ENCODE measurements around the gene THEM5.

THEM5 gene

DNA sequence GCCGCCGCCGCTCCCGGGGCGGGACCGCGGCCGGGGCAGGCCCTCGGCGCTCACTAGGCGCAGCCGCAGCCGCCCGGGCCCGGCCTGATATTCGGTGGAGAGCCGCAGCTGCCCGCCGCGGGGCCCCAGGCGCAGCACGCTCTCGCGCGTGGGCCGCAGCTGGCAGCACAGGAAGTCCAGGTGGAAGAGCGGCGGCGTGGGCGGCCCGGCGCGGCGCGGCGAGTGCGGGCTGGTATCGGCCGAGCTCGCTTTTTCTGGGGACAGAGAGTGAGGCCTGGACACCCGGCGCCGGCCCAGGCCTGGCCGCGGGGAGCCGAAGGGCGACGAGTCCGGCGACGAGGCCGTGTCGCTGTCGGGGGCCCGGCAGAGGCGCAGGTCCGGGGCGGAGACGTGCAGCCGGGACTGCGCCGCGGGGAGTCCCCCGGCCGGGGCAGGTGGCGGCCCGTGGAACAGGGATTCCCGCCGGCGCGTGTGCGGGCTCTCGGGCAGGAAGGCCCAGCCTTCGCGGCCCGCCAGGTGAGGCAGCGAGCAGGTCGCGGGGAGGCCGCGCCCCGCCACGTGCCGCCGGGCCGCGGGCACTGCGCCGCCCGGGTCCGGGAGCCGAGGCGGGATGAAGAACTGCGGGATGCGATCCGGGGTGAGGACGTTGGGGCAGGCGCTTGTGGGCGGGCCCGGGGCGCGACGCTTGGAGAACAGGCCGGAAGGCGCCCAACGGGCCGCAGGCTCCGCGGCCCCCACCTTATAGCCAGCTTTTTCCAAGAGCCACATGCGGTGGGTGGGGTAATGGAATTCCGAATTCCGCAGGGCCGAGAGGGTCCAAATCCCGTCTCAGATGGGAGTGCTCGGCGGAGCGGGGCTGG lies 15.1 kb downstream of the THEM5 start:
- peak; percentile 11 for DNase-seq

DNA sequence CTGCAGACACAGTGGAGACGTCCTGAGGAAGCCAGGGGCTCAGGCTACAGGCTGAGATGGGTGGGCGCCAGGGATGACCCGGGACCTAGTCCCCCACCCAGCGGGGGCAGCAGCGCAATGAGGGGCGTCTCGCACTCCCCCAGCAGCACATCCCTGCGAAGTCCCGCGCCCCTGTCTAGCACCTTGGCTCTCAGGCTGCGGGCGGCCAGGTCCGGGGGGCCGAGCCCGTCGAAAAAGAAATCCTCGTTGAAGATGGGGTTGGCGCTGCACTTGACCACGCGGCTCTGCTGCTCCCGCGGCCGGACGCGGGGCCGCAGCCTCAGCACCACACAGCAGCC lies 15.7 kb downstream of the THEM5 start:
- DNase-seq: no peak

DNA sequence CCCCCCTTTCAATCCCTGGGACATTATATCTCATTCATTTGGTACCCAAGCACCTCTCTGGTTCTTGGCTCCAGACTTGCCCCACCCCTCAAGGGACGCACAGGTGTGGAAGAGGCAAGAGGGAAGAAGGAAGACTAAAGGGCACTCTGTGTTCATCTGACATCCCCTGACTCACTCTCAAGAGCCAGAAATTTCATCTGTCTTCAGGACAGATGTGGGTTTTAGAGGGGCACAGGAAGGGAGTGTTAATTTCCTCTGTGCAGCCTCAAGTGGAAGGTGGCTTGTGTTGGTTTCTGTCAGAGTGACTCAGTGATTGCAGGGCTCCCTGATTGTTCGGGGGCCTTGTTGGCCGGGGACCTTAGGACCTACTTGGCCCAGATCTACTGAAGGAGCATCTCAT lies 16.3 kb downstream of the THEM5 start:
- no peak for DNase-seq

DNA sequence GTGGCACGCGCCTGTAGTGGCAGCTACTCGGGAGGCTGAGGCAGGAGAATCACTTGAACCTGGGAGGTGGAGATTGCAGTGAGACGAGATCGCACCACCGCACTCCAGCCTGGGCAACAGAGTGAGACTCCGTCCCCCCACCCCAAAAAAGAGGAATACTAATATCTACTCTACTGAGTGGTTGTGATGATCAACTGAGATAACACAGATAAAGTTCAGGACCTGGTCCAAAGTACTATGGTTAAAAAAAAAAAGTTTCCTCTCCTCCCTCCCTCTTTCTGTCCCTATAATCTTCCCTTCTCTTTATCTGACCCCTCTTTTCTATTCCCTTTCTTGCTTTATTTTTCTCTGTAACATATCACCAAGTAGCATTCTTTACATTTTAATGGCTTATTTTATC lies 17.9 kb downstream of the THEM5 start:
- DNase-seq: no peak

DNA sequence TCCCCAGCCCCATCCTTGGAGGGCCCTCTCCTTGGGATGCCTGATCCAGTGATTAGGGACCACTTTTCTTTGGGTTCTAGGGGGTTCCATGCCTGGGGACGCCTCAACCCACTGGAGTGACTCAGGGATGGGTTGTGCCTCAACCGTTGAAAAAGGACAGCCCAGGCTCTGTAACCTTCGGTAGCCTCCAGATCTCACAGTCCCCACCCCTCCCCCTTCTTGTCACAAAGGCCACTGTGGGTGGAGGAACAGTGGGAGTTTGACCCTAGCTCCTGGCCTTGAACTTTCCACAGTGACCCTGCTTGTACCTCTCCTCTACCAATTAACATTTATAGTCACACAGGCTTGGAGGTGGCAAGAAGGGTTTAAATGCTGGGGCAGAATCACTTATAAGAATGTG lies 19.3 kb downstream of the THEM5 start:
- no peak for DNase-seq

DNA sequence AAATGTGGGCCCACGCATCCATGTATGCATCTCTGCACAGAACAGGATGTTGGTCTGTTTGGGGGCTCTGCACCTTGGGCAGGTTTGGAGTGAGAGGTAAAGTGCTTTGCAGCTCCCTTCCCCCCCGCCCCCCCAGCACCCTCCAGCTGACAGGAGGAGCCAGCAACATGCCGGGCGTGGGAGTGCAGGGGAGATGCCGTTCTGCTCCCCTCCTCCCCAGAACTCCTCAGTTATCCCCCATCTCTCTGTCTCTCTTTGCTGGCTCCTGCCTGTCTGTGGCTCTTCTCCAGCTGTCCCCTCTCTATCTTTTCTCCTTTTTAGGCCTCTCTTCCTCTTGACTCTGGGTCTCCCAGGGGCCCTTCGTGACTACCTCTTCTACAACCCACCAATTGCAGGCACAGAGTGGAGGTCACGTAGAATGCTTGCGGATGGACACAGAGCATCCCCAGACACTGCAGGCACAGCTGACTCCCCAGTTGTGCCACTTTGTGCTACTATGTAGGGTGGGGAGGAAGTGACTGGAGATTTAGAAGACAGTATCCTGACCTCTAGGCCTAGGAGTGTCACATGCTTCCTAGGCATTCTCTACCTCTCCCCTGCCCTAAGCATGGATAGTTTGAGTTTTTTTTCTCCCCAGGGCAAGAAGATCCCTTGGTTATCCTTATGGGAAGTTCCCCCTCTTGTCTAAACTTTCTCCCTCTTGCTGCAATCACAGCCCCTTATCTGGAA lies 20.2 kb downstream of the THEM5 start:
- no peak for DNase-seq

DNA sequence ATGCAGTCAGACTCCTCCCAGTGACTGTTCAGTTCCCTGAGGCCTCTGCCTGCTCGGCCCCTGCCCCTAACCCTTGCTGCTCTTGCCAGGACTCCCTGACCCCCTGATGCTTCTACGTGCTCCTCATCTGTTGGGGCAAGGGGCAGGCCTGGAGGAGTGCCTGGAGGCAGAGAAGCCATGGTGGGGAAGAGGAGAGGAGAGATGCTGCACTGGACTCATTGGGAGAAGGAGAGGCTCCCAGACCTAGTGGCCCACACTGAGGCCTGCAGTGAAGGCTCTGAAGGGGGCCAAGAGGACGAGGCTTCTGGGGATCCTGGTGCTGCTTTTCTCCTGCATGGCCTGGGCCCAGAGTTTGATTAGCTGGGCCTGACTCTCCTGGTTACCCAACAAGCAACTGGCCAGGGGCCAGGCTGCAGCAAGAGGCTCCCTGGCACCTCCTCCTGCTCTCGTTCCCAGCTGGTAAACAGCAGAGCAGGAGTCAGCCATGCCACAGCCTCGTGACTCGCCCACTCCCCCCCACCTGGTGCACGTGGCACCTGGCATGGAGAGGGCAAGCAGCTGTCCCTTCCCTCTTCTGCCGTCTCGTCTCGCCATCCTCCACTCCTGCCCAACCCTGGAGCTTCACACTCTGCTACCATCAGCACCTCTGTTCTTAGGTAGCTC lies 21.1 kb downstream of the THEM5 start:
- DNase-seq: no peak

DNA sequence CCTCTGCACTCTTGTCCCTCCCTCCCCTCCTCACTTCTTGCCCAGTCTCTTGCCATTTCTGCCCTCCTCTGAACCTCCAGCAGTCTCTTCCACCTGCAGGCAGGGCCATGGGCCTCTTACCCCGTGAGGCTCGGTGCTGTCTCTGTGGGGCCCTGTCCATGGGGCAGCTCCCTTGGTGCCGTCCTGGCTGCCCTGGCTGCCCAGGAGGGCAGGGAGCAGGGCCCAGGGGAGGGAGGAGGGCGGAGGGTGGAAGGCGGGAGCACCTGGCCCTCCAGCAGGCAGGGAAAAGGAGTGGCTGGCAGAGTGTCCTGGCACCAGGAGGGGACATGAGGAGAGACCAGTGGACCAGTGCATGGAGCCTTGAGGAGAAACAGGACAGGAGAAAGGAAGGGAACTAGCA lies 21.9 kb downstream of the THEM5 start, which contains the start of gene RORC:
Gene RORC (minus strand): TSS at position 198 of the 400 bp plus-strand sequence. CDS start 38 bp downstream, at position 160.
- DNase-seq: no peak

DNA sequence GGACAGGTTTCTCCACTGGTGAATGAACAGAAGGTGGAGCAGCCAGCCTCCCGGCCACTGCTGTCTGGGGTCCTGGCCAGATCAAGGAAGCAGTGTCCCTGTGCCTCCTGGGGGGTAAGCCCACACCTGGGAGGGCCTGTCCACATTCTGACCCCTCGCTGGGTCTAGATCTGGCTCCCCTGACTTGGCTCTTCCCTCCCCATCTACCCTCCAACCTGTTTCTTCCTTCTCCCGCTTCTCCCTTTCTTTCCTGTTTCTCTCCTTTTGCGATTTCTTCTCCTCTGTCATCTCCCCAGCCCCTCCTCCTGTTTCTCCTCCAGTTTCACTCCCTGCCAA lies 22.3 kb downstream of the THEM5 start:
- no peak for DNase-seq

DNA sequence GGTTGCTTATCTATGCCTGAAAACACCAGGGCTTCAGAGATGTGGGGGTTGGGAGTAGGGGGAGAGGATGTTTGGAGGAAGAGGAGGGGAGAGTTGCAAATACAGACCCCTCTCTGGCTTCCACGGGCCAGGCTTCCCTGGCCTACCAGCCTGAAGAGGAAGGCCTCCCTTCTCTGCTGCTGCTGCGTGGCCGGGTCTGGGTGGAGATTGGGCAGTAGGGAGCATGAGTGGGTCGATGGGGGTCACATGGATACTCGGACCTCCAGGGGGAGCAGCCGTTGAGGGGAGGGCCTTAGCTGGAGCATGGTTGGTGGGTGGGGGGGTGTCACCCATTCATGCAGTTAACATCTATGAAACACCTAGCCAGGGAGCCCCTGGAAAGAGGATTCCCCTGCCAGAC lies 23.5 kb downstream of the THEM5 start:
- no peak for DNase-seq

DNA sequence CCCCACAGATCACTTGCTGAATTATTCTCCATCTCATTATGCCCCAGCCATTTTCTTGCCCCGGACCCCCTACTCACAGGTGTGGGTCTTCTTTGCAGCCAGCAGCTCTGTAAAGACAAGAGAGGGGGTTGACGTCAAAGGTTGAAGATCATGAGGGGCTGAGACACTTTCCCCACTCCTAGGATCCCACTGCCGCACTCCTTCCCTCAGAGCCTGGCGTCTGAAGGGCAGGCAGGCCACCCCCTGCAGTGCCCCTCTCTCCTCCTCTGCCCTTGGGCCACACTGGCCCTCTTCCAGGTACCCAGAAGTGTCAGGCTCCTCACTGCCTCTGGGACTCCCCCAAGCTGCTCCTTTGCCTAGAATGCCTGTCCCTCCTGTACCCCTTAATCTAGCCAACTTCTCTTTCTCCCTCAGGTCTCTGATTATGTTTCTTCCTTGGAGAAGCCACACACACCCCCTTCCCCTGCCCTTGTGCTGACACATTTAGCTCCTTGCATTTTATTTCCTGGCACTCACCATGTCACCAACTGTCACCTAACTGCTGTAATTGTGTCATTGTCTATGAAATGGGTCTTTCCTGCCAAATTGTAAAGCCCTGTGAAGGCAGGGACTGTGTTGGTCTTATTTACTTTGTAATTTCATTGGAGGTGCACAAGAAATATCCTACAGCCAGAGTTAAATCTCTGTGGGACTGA lies 24.0 kb downstream of the THEM5 start:
- DNase-seq: no peak

DNA sequence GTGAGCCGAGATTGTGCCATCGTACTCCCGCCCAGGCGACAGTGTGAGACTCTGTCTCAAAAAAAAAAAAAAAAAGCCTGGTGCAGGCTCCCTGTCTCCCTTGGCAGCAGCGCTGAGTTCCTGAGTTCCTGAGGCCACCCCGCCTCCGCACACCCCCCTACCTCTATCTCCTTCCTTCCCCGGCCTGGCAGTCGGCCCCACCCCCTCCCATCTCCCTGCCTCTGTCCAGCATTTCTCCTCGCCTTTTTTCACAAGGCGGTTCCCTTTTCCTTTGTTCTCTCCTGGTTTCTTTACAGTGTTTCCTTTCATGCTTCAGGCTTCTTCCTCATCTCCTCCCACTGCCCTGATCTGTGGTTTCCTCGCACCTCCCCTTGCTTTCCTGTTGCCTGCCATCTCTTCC lies 24.6 kb downstream of the THEM5 start:
- no peak for DNase-seq

DNA sequence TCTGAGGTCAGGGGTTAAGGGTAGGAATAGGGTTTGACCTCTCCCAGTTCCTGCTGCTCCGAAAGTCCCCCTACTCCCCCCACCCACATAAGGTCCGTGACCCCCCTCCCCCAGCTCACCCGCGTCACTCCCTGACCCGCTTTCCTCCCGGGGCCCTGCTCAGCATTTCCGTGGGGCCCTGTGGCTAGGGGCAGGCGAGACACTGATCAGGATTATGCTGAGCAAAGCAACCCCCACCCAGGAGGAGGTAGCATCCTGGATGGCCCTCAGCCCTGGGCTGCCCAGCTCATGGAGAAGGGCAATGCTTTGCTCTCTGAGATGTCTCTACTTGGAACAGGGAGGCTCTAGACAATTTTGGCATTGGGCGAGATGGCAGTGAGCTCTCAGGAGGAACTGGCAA lies 25.7 kb downstream of the THEM5 start:
- no peak for DNase-seq

DNA sequence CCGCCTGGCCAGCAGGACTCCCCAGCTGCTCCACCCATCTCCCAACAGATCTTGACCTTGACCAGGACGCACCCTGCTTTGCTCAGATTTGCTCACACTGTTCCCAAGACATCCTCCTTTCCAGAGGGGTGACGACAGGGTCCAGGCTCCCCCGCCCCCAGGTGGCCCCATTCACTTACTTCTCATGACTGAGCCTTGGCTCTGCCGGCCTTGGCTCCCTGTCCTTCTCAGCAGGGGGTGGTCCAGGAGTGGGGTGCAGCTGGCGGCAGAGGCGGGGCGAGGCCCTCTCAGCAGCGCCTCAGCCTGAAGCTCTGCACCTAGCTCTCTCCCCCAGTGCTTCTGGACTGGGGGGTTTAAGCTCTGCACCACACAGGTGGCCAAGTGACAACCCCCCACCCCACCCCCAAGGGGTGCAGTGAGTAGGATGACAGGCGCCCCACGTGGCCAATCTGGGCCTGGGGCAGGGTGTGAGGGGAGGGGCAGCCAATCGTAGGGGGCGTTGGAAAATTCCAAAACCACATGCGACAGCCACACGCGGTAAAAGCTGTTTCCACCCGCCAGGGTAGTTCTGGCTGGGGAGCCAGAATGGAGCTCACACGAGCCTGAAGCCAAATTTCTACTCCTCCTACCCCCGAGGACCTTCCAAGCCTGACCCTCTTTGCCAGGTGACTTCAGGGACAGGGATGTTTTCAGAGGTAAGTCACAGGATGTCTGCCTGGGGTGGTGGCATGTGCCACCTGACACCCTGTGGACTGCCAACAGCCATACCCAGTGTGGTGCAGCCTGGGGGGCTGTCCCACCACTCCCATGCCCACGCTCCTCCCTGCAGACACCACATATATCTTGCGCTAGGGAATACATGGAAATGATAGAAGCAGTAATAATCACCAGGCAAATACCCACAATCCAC lies 27.5 kb downstream of the THEM5 start:
- no peak for DNase-seq

DNA sequence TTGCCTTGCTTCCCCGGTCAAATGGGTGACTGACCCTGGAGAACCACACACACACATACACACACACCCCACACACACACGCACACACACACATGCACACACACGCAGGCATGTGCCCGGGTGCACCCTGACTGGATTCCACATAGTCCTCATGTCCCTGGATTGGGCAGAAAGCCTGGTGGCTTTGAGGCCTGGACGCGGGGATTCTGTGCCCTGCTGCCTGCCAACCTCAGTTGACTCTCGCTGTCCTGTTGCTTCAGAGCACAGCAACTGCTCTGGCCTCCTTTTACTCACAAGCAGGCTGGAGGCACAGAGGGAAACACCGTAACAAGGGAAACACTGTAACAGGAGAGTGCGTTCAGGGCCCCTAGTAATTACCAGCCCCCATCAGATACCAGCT lies 28.3 kb downstream of the THEM5 start:
- DNase-seq: no peak

DNA sequence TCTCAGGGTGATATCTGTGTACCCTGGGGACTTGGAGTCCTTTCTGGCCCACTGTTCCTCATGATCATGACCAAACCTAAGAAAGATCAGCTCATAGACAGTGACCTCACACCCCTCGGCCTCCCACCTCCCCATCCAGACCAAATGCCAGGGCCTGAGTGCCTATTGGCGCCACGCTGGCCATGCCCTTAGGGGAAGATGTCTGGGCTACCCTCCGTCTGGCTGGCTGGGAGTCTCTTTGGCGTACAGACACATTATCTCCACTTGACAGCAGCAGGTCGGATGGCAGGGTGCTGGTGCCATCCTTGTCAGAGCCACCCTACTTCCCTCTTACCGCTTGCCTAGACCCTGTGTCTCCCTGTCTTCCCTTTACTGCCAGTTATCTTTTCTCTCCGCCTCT lies 30.3 kb downstream of the THEM5 start:
- DNase-seq: no peak

DNA sequence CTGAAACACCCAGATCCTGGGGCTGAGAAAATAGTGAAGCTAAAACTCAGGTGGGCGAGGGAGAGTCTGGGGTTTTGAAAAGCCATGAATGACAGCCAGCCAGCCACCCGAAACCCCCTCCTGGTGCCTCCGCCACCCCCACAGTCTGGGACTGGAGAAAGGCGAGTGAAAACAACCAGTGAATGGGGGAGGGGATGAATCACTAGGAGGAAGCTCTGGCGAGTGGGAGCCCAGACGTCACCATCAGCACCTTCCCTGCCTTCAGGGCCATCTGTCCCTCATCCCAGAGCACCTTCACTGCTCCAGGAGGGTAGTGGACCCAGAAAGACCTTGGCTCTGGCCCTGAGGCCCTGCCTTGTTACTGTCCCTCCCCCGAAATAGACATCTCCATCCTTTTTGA lies 31.1 kb downstream of the THEM5 start:
- DNase-seq: no peak

DNA sequence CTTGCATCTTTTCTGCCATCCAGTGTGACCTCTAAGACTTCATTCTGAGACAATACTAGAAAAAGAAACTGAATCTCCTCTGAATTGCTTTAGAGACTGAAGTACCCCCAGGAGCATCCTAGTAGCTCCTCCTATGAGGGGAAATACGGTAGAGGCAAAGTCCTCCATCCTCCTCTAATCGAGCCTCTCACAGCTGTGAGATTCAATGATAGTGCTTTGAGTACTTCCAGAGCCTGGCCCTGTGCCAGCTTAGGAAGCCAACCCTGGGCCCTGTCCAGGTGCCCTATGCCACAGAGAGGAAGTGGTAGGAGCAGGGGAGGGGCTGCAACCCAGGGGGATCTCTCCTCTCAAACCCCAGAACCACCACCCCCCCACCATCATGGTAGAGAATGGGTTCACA lies 32.6 kb downstream of the THEM5 start:
- no peak for DNase-seq

DNA sequence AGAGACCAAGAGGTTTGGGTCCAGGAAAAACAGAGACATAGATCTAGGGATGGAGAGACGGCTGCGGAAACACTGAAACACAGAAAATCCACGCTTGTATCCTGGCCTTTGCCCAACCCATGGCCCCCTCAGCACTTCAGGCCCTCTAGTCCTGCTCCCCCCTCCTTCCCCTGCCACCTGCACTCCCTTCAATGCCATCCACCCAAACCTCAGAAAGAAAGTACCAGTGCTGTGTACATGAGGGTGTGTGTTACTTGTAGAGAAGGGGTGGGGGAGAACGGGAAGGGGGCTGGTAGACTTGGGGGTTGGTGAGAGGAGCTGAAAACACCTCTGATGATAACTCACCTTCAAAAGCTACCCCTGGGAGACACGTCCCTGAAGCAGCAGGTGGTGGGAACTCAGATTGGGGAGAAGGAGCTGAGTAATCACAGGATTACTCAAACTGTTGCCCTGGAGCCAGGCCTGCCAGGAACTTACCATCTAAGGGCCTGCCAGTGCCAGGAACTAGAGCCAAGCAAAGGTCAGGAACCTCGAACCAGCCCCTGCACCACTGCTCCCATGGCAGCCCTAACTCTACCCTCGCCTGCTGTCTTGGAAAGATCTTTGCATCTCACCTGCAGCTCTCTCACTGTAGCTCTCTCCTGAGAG lies 33.4 kb downstream of the THEM5 start:
- DNase-seq: no peak

DNA sequence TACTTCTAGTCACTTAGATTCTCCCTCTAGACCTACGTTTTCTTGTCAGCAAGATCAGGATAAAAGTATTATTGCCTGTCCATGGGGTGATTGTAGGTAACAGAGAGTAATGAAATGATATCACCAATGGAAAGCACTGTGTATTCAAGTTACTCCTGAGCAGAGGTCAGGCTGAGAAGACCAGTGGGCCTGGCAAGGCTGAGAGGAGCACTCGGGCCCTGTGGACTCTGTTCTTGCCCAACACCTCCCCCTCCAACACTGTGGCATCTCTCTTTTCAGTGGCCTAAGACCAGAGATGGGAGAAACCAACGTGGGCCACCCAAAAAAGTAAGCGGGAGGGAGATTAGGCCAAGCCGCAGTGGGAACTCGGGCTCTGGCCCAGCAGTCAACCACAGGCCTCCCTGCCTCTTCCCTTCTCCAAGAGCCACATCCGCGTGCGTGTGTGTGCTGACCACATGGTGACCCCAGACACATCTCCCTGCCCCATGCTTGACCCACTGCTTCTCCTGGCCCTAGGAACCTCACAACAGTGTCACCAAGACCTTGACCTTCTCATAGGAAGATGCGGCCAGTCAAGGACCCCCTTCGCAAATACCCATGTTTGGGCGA lies 34.2 kb downstream of the THEM5 start:
- no peak for DNase-seq

DNA sequence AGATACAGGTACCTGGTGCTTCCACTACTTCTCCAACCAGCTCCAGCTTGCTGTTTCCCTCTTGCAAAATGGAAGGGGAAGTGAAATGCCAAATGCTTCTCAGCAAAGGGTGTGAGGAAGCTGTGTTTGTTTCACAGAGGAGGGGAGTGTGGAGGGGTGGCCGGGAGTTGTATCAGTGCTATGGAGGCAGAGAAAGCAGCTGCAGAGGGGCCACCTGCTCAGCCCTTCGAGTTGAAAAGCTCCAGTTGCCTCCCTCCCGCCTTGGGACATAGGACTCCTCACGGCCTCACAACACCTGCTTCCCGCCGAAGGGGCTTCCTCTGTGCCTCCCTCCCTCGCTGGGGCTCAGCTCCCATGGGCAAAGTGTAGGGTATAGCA lies 36.2 kb downstream of the THEM5 start:
- DNase-seq: no peak

All from CD4-positive, alpha-beta T cell treated with Interferon gamma for 1 hour (primary cell).